Measurements from ENCODE around the gene FKBP3.
A peak's percentile ranks its signal among the peaks of the same experiment; 100 is the strongest.
"Not testable (repeated sequence)": the region's sequence is repeated elsewhere in the genome, so short reads cannot be mapped to it uniquely, and the experiment has no call there.

Gene FKBP3

GRCh38 chr14:45112896-45113781 lies 21.1 kb downstream of the FKBP3 start:
- no peak for DNase-seq (ENCODE audit: low spot score)

GRCh38 chr14:45104561-45104960 lies 29.7 kb downstream of the FKBP3 start:
- no peak for DNase-seq (ENCODE audit: low spot score)

GRCh38 chr14:45103806-45104205 lies 30.5 kb downstream of the FKBP3 start:
- no peak for DNase-seq (ENCODE audit: low spot score)

GRCh38 chr14:45096218-45096617 lies 38.1 kb downstream of the FKBP3 start:
- no peak for DNase-seq (ENCODE audit: low spot score)

- DNase-seq (ENCODE audit: low spot score): no peak
Measured at GRCh38 chr14:45095143-45095542, 39.1 kb downstream of the FKBP3 start.

GRCh38 chr14:45094275-45094674 lies 40.0 kb downstream of the FKBP3 start:
- DNase-seq (ENCODE audit: low spot score): no peak

- DNase-seq (ENCODE audit: low spot score): peak; percentile 18
Measured at GRCh38 chr14:45091710-45092109, 42.6 kb downstream of the FKBP3 start.

GRCh38 chr14:45089813-45090212 lies 44.5 kb downstream of the FKBP3 start:
- DNase-seq (ENCODE audit: low spot score): peak; percentile 26

- peak; percentile 10 for DNase-seq (ENCODE audit: low spot score)
Measured at GRCh38 chr14:45084946-45085346, 49.3 kb downstream of the FKBP3 start.

- DNase-seq (ENCODE audit: low spot score): peak; percentile 100
Measured at GRCh38 chr14:45083976-45084722, 50.1 kb downstream of the FKBP3 start, which contains the start of gene PRPF39. PRPF39 (plus strand) TSS chr14:45084116; CDS start chr14:45095240, 11,124 bp downstream.

- no peak for DNase-seq (ENCODE audit: low spot score)
Measured at GRCh38 chr14:45083617-45083975, 50.7 kb downstream of the FKBP3 start.

GRCh38 chr14:45082420-45082819 lies 51.9 kb downstream of the FKBP3 start:
- no peak for DNase-seq (ENCODE audit: low spot score)

GRCh38 chr14:45081096-45081495 lies 53.2 kb downstream of the FKBP3 start:
- DNase-seq (ENCODE audit: low spot score): not testable (repeated sequence)

GRCh38 chr14:45080416-45080968 lies 53.8 kb downstream of the FKBP3 start:
- DNase-seq (ENCODE audit: low spot score): not testable (repeated sequence)

GRCh38 chr14:45078323-45078722 lies 56.0 kb downstream of the FKBP3 start:
- no peak for DNase-seq (ENCODE audit: low spot score)

GRCh38 chr14:45073231-45073879 lies 60.9 kb downstream of the FKBP3 start:
- no peak for DNase-seq (ENCODE audit: low spot score)

GRCh38 chr14:45072126-45072525 lies 62.2 kb downstream of the FKBP3 start:
- no peak for DNase-seq (ENCODE audit: low spot score)

- DNase-seq (ENCODE audit: low spot score): no peak
Measured at GRCh38 chr14:45070215-45070614, 64.1 kb downstream of the FKBP3 start.

- DNase-seq (ENCODE audit: low spot score): no peak
Measured at GRCh38 chr14:45068396-45068795, 65.9 kb downstream of the FKBP3 start.

- DNase-seq (ENCODE audit: low spot score): no peak
Measured at GRCh38 chr14:45066667-45067066, 67.6 kb downstream of the FKBP3 start.

- DNase-seq (ENCODE audit: low spot score): no peak
Measured at GRCh38 chr14:45065956-45066355, 68.3 kb downstream of the FKBP3 start.

Measured in AG20443 (cell line).